ENCODE measurements around the gene PHTF1.

Gene PHTF1

DNA sequence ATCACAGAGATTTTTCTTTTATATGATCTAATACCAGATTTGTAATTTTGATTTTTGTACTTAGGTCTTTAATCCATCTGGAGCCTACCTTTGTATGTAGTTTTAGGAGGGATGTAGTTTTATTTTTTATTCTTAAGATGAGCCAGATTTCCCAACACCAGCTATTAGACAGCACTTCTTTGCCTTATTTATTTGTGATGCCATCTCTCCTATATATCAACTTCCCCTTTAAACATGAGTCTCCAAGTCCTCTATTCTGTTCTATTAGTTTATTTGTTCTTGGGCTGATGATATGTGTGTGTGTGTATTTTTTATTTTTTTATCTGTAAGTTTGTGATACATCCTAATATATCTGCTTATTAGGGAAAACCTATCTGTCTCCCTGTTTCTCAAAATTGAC lies 94.2 kb downstream of the PHTF1 start:
- no peak for DNase-seq (ENCODE audit: low read depth in 2 of 2)

DNA sequence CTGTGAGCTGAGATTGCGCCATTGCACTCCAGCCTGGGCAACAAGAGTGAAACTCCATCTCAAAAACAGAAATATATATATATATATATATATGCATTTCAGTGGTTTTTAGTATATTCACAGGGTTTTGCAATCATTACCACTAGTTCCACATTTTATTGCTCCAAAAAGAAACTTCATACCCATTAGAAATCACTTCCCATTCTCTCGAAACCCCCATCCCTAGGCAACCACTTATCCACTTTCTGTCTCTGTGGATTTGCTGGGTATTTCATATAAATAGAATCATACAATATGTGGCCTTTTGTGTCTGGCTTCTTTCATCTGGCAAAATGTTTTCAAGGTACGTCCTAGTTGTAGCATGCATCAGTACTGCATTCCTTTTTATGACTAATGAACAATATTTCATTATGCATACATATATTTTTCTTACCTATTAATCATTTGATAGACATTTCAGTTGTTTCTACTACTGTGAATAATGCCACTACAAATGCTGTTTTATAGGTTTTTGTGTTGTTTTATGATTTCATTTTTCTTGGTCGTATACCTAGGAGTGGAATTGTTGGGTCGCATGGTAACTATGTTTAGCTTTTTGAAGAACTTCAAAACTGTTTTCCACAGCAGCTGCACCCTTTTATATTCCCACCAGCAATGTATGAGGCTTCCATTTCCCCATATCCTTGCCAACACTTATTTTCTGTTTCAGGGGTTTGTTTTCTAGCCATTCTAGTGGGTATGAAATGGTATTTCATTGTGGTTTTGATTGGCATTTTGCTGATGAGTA lies 95.9 kb downstream of the PHTF1 start:
- DNase-seq (ENCODE audit: low read depth in 2 of 2), result no peak

DNA sequence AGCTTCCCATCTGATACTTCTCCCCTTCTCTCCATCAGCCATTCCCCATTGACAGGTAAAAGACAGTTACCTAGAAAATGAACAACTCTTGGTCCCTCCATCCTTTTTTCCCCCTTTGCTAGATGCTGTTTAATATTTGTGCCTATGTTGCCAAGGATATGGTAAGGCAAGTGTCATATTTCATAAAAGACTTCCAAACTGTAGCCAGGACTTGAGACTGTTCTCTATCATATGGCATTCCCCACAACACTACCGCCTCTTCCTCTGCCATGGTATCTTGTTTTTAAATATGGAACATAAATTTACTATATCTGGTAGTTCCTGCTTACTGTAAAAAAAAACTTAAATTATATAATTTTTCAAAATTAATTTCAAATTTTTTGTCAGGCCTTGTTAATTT lies 97.2 kb downstream of the PHTF1 start:
- DNase-seq (ENCODE audit: low read depth in 2 of 2), result no peak

DNA sequence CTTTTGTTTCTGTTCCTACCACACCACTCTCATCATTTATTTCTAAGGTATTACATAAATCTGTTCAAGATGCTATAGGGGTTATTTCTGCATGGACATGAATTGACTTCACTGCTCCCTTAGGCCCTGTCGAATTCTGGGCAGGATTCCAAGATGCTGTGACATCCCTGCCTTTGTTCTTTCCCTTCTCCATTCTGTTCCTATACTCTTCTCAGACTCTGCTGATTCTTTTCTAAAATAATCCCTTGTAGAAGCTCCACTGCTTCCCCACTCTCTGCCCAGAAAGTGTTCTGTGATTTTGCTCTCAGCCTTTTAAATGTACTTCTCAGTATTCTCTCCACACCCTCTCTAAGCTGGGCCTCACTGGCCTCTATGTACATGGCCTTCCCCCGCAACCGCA lies 99.2 kb downstream of the PHTF1 start:
- DNase-seq (ENCODE audit: low read depth in 2 of 2), result no peak

DNA sequence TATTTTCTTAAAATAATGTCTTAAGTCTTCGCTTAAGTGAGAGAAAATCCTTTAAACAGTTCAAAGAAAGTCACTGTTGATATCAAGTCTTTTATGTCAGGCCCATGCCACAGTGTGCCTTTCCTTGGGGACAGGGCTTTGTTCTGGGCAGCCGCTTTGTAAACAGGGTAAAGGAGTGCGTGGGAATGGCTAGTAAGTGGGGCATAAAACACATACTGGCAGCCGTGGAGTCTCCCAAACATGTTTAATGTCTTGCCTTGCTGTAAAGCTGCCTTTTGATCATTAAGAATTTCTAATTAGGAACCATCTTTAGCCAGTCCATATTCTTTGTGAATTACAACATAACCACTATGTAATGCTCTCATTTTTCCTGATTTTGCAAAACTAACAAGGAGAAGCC lies 99.7 kb downstream of the PHTF1 start:
- DNase-seq (ENCODE audit: low read depth in 2 of 2), result no peak

DNA sequence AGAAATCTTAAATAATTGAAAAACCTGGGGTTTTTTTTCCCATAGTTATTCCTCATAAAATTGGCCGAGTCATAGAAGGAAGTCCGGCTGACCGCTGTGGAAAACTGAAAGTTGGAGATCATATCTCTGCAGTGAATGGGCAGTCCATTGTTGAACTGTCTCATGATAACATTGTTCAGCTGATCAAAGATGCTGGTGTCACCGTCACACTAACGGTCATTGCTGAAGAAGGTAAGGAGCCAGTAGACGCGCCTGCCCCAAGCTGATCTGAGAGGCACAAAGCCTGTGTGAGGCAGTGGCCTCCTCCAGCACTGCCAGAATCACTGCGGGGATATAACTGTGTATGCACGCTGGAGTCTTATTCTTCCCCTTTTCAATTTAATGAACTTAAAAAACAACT lies 100.3 kb downstream of the PHTF1 start:
- DNase-seq (ENCODE audit: low read depth in 2 of 2), result no peak

DNA sequence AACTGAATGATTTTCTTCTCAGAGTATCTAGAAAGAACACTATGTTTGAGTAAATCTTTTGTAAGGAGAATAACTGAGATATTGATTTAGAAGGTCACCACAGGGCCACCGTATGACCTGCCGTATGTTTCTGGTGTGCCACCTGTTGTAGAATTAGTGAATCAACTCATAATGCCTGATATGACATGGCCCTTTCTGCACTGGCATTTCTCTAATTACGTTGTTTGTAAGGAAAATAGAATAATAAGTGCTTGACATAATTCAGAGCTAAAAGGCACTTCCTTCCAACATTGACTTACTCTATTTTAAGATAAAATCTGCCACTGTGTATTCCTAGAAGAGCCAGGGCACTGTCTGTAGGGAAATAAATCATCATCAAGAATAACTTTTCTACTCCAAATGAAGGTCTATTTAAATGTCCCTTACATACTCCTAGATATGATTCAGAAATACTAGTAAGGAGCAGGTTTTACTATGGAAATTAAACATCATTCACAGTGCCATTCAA lies 101.7 kb downstream of the PHTF1 start:
- no peak for DNase-seq (ENCODE audit: low read depth in 2 of 2)

DNA sequence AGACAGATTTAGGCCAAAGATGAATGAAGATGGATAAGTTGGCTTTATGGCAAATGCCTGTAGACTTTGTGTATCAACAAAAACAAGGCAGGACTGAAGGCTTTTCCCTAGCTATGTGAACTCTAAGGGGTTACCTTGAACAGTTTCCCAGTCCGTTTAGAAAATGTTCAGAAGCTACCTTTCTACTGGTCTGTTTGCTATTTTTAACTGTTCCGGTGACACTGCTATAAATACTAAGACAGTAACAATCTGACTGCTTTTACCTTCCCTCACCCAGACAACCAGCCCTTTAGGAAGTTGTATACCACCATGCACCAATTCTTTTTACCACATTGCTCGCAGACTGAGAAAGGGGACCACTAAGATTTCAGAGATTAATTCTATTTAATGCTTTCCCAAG lies 102.2 kb downstream of the PHTF1 start:
- DNase-seq (ENCODE audit: low read depth in 2 of 2), result no peak

DNA sequence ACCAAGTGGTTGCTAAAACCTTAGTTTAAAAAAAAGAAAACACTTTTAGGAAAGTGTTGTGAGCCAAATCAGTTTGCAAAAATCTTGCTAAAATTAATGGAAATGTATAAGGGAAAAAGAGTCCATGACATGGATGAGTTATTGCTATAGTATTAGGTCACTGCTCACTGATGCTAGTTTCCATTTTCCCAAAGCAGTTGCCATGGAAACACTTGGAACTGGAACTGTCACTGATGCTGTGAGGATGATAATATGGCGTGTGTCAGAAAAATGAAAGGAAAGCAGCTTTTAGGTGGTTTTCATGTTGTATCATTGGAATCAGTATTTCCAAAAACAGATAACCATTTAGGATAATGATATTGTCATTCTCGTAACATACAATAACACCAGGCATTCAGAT lies 104.4 kb downstream of the PHTF1 start:
- no peak for DNase-seq (ENCODE audit: low read depth in 2 of 2)

DNA sequence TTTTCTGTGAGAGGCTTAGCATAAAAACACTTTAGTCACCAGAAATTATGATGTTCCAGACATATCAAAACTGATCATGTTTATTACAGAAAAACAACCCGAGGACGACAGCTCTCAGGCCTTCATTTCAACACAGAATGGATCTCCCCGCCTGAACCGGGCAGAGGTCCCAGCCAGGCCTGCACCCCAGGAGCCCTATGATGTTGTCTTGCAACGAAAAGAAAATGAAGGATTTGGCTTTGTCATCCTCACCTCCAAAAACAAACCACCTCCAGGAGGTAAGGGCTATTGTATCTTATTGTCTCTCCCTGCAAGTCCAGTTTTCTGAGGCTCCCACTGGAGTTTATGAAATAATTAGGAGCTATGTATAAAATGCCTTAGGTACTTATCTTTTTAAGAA lies 105.5 kb downstream of the PHTF1 start:
- DNase-seq (ENCODE audit: low read depth in 2 of 2), result no peak

DNA sequence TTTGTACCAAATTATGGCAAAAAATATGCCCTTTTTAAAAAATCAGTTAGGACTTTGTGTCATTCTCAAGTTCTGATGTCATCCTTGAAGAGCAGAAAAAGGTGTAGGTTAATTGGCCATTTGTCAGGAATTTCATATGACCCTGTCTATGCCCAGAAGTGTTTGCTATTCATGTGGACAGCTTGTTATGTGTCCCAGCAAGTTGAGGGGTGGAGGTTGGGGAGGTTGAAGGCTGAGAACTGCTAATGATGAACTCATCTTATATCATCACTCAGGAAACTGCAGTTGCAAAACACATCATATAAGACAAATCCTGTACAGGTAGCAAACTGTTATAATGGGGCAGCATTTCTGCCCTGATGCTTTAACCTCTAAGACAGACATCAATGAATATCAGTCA lies 106.5 kb downstream of the PHTF1 start:
- DNase-seq (ENCODE audit: low read depth in 2 of 2), result no peak

DNA sequence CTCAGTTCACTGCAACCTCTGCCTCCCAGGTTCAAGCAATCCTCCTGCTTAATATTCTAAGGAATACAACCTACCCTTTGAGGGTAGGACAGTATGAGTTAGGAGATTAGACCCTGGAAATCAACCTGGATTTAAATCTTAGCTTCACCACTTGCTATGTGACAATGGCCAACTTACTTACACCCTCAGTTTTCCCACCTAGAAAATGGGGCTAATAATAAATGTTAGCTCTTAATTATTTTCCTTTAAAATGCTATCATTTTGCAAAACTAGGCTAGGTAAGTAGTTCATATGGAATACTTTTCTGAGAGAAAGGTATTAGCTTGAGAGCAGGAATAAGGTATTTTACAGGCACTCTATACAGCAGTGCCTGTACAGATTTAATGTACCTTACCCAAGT lies 110.8 kb downstream of the PHTF1 start:
- no peak for DNase-seq (ENCODE audit: low read depth in 2 of 2)

DNA sequence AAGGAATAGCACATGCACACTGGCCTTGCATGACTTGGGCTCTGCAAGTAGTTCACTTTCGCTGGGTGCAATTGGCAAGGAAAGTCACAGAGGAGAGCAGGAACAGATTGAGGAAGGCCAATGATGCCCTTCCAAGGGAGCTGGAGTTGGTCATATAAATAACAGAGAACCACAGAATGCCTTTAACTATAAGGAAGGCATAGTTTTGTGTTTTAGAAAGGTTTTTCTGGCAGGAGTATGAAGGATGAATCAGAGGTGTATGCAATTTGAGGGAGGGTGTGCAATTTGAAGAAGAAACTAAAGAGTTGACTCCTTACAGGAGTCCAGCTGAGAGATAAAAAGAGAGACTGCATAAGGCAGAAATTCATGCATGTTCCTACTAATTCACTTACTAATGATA lies 112.1 kb downstream of the PHTF1 start:
- no peak for DNase-seq (ENCODE audit: low read depth in 2 of 2)

Data from stimulated activated CD8-positive, alpha-beta memory T cell treated with anti-CD3 and anti-CD28 coated beads, Interleukin-2, amount 100 ng/mL, for 1 hour (primary cell).